NCI-H1092 (cell line): ENCODE results near the gene C10orf90.

Experiments used
- DNase-seq: peaks from one replicate; lab custom pipeline; 2025; lab: John Stamatoyannopoulos, UW

Gene C10orf90

GRCh38 chr10:126538439-126539135 lies 131.9 kb downstream of the C10orf90 start:
- DNase-seq, result no peak

GRCh38 chr10:126536656-126537055 lies 133.8 kb downstream of the C10orf90 start:
- DNase-seq, result no peak

GRCh38 chr10:126536148-126536547 lies 134.3 kb downstream of the C10orf90 start:
- no peak for DNase-seq

GRCh38 chr10:126533644-126534043 lies 136.8 kb downstream of the C10orf90 start:
- peak; percentile 19 for DNase-seq

- no peak for DNase-seq
These were observed 142.1 kb downstream of the C10orf90 start for GRCh38 chr10:126528315-126528835.

- DNase-seq, result no peak
These were observed 142.7 kb downstream of the C10orf90 start for GRCh38 chr10:126527645-126528314.

- DNase-seq, result no peak
These were observed 145.2 kb downstream of the C10orf90 start for GRCh38 chr10:126525326-126525725.

- no peak for DNase-seq
These were observed 146.0 kb downstream of the C10orf90 start for GRCh38 chr10:126524526-126524925.

- no peak for DNase-seq
These were observed 147.4 kb downstream of the C10orf90 start for GRCh38 chr10:126523071-126523470.

- DNase-seq, result no peak
These were observed 149.1 kb downstream of the C10orf90 start for GRCh38 chr10:126521399-126521798.

- DNase-seq, result no peak
These were observed 149.7 kb downstream of the C10orf90 start for GRCh38 chr10:126520751-126521317.

GRCh38 chr10:126519992-126520391 lies 150.5 kb downstream of the C10orf90 start:
- no peak for DNase-seq

GRCh38 chr10:126519185-126519584 lies 151.3 kb downstream of the C10orf90 start:
- DNase-seq, result no peak

- DNase-seq, result no peak
These were observed 152.0 kb downstream of the C10orf90 start for GRCh38 chr10:126518218-126519080.

GRCh38 chr10:126516515-126516914 lies 154.0 kb downstream of the C10orf90 start:
- no peak for DNase-seq

GRCh38 chr10:126511917-126512479 lies 158.5 kb downstream of the C10orf90 start:
- DNase-seq, result no peak

- DNase-seq, result no peak
These were observed 161.3 kb downstream of the C10orf90 start for GRCh38 chr10:126509182-126509581.

- DNase-seq, result no peak
These were observed 161.9 kb downstream of the C10orf90 start for GRCh38 chr10:126508535-126509040.

- no peak for DNase-seq
These were observed 165.8 kb downstream of the C10orf90 start for GRCh38 chr10:126504761-126505112.

GRCh38 chr10:126504063-126504760 lies 166.3 kb downstream of the C10orf90 start:
- peak; percentile 14 for DNase-seq
